Right forelimb (tissue), 1 donor: Measurements from ENCODE around the gene POMGNT1.

Experiments used
- DNase-seq: peaks from one replicate; pipeline ENCODE4 v3.0.0-alpha.2; 2018

POMGNT1 gene

DNA sequence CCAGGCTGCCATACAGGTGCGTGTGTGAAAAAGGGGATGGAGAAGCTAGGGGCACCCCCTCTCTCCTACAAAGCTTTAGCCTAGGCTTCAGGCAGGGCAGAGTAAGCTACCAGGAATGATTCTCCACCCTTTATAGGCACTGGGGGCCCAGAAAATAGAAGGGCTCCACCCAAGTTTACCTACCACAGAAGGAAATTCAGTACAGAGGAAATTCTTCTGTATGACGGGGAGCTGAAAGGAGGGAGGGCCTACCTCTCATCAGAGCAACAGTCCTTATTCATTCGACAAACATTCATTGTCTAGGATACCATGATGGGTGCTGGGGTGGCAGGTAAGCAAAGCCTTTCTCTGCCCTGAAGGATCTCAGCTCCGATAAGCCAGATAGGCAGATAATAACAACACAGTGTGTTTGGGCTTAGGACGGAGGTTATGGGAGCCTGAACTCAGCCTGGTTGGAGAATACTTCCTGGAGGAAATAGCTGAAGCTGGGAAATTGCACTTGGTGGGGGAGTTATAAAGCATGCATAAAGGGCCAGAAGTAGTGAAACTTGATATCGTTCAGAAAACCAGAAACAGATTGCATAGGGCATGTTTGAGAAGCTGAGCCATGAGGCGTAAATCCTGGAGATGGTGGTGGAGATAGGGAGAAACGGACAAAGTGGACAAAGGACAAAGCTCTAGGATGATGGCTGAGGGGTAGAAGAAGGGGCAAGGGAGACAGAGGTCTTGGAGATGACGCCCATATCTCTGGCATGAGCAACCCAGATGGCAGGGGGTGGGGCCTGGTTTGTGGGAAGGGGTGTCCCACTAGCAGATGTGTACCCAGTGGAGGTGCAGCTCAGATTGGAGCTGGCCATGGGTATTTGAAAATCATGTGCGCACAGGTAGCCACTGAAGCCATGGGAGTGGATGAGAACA lies 16.6 kb downstream of the POMGNT1 start:
- DNase-seq, result no peak

- DNase-seq, result no peak
Observed at GRCh38 chr1:46180082-46180616, 18.1 kb downstream of the POMGNT1 start.

GRCh38 chr1:46179138-46180081 lies 18.8 kb downstream of the POMGNT1 start:
- DNase-seq, result peak; percentile 83

GRCh38 chr1:46176211-46176865 lies 21.9 kb downstream of the POMGNT1 start, which contains the start of gene P3R3URF:
P3R3URF (minus strand) TSS chr1:46176488; CDS start chr1:46176471, 17 bp downstream.
- no peak for DNase-seq

GRCh38 chr1:46175243-46175642 lies 23.0 kb downstream of the POMGNT1 start:
- no peak for DNase-seq

DNA sequence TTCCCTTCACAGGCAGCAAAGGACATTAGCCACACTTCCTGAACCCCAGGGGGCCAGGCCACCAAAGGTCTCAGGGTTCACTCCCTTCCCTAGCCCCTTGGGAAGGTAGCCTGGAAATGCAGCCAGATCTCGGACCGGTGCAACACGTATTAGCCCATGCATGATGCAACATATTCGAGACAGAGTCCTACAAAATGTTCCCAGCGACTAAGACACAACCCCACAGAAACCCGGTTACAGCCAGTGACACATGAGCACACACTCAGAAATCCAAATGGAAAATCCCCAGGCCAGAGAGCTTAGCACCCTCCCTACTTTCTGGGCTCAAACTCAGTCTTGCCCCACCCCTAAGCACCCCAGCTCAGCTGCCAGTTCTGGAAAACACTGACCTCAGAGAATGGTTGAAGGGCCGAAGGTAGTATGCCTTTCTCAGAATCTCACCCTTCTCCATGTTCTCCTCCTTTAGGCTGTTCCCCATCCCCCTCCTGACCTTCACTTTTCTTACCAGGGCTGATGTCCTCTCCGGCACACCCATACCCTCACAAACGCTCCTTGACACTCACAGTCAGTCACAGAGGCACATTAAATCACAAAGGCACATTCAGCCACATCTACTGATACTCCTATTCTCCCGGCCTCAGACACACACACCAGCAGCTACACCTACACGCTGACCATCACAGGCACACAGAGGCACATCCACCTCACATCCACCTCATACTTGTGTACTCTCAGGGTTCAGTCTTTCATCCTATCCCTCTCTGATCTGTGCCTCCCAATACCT lies 23.6 kb downstream of the POMGNT1 start, which contains the start of gene TSPAN1:
TSS of gene TSPAN1 (plus strand) at position 640 of the 784 bp plus-strand sequence. CDS start 6,021 bp downstream, outside the sequence.
- no peak for DNase-seq

DNA sequence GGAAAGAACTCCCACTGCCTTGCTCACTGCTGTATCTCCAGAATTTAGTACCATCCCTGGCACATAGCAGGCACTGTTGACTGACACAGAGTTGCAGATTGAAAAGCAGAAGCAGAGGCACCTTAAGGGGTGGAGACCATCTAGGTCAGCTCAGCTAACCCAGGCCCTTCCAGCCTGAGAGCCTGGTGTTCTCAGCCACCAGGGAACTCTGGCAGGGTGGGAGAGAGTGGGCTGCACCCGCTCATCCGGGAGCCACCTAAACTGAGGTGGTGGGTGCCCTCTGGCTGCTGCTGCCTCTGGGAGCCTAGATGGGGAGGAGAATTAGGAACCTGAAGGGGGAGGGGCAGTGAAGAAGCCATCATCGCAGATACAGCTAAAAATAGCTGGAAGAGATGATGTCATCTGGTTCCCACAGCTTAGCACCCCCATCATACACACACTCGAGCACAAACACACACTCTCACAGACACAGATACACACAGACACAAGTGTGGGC lies 24.8 kb downstream of the POMGNT1 start:
- DNase-seq, result no peak

- DNase-seq, result no peak
Observed at GRCh38 chr1:46172321-46172720, 25.9 kb downstream of the POMGNT1 start.

DNA sequence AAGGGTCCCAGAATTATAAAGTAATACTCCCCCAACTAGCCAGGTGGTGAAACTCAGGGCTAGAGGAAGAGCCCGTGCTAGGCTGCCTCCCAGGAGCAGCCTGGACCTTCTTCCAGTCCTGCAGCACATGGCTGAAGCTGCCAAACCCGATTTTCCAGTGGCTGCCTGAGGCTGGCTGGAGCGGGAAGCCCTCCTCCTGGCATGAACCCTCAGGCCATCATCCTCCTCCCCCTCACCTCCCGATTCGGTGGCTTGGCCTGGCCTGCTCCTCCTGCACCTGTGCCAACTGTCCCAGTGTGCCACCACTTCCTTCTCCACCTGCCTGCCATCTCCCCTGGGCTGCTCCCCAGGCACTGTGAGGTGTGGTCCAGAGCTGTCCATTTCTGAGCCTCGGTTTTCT lies 26.4 kb downstream of the POMGNT1 start:
- no peak for DNase-seq

GRCh38 chr1:46171351-46171750 lies 26.9 kb downstream of the POMGNT1 start:
- no peak for DNase-seq

GRCh38 chr1:46169811-46170454 lies 28.3 kb downstream of the POMGNT1 start:
- DNase-seq, result no peak

- DNase-seq, result no peak
Observed at GRCh38 chr1:46168477-46168876, 29.8 kb downstream of the POMGNT1 start.

- no peak for DNase-seq
Observed at GRCh38 chr1:46166521-46167462, 31.4 kb downstream of the POMGNT1 start.

DNA sequence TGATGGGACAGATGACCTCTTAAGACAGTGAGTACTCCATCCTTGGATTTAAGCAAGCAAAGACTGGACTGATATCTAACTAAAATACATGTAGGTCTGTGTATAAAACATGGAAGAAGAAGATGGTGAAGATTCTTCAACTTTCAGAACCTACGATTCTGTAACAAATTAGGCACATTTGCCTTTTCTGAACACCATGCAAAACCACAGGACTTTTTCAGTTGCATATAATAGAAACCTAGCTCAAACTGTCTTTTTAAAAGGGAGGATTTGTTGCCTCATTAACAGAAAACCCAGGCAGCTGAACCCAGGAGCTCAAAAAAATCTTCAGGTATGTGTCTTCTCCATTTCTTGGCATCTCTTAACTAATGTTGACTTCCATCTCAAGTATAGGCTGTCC lies 38.0 kb downstream of the POMGNT1 start:
- no peak for DNase-seq

DNA sequence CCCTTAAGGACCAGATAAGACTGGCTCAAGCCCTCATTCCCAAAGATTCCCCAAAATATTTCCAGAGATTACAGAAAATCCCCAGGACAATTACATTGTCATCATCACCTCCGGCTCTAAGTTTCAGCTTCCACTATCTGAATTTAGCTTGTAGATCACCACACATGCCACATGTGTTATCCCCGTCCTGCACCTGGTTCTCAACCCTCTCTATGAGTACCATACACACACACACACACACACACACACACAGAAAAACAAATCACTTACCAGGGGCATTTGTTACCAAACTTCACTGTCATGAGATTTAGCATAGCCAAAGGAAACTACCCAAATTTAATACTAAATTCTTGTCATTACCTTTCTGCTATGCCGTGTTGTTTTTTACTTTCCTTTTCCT lies 38.7 kb downstream of the POMGNT1 start:
- DNase-seq, result no peak

DNA sequence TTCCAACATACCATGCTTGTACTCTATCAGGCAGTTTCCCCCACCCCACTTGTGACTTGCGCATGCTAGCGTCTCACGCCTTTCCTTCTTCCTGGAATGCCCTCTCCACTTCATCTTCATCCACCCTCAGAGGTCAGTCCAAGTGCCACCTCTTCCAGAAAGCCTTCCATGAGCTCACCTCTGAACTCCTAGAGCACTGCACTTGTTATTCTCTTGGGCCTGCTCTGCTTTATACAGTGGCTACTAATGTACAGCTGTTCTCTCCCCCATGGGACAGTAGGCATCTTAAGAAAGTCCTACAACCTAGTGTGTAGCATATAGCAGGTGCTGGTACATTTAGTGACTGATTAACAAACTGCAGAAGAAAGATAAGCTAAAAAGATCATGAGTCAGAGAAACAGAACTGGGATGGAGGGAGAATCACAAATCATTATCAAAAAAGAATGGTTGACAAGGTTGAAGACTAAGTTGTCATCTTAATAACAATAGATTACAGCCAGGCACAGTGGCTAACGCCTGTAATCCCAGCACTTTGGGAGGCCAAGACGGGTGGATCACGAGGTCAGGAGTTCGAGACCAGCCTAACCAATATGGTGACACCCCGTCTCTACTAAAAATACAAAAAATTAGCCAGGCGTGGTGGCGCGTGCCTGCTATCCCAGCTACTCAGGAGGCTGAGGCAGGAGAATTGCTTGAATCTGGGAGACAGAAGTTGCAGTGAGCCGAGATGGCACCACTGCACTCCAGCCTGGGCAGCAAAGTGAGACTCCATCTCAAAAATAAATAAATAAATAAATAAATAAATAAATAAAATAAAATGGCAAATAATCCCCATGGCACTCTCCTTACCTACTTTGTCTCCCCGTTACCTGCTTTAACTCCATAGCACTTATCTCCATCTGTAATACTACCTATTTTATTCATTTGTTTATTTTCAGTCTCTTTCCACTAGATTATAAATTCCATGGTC lies 39.6 kb downstream of the POMGNT1 start:
- no peak for DNase-seq

- no peak for DNase-seq
Observed at GRCh38 chr1:46157916-46158311, 40.3 kb downstream of the POMGNT1 start.

DNA sequence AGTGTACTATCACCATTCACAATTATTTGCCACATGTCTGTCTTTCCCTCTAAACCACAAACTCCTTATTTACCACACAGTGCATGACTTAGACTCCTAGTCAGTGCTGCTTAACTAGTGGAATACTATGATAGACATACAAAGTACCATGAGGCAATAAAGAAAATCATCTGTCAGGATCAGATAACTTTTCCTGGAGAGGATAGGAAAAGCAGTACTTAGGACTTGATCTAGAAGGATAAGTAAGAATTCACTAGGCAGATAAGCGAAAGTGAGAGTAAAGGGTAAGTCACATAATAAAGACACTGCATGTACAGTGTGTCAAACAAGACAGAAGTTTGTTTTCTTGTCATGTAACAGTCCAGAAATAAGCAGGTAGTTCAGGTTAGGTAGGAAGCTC lies 44.5 kb downstream of the POMGNT1 start:
- no peak for DNase-seq

GRCh38 chr1:46153228-46153627 lies 45.0 kb downstream of the POMGNT1 start:
- no peak for DNase-seq
